PFSK-1 (cell line): ENCODE data around the gene ADGB.

Source experiments
- POLR2AphosphoS5 ChIP-seq: IDR thresholded peaks from 2 replicates; pipeline ENCODE4 v1.6.1; 2012; ENCODE audit warnings: low read depth, mild to moderate bottlenecking, control low read depth, low read length, moderate library complexity
- TAF1 ChIP-seq: IDR thresholded peaks from 2 replicates; pipeline ENCODE4 v1.6.1; 2012; ENCODE audit warnings: low read length, control low read depth, borderline replicate concordance; ENCODE audit not compliant: insufficient read depth
- TF ChIP-seq, protein P1 (sequence below), 2 experiments: IDR thresholded peaks; 2 replicates each; pipeline versions ENCODE4 v1.6.1 to v1.8.0; 2011 to 2012; ENCODE audit warnings: low read depth in 2 of 2, low read length in 2 of 2, control low read depth in 1 of 2, inconsistent platforms in 1 of 2, mild to moderate bottlenecking in 1 of 2, moderate library complexity in 1 of 2; ENCODE audit not compliant: insufficient read depth in 1 of 2

DNA sequence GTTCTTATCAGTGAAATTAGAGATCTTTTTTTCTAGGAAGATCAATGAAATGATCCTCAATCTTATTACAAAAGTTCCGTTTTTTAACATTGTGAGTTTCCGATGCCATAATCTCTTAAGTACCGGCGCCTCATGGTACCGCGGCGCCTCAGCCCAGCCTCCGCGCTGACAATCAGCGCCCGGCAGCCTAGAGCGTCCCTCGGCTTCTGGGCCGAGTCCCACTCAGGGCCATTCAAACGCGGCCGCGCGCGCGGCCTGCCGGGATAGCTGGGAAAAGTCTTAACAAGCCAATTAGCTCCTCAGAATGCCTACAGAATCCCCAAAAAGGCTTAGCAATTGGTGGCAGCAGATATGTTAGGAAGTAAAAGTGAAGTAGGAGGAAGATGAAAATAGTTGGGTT lies 204.8 kb downstream of the ADGB start:
- no peak for TF ChIP-seq POLR2AphosphoS5
- TF ChIP-seq TAF1 = no peak
- TF ChIP-seq, protein P1, sequence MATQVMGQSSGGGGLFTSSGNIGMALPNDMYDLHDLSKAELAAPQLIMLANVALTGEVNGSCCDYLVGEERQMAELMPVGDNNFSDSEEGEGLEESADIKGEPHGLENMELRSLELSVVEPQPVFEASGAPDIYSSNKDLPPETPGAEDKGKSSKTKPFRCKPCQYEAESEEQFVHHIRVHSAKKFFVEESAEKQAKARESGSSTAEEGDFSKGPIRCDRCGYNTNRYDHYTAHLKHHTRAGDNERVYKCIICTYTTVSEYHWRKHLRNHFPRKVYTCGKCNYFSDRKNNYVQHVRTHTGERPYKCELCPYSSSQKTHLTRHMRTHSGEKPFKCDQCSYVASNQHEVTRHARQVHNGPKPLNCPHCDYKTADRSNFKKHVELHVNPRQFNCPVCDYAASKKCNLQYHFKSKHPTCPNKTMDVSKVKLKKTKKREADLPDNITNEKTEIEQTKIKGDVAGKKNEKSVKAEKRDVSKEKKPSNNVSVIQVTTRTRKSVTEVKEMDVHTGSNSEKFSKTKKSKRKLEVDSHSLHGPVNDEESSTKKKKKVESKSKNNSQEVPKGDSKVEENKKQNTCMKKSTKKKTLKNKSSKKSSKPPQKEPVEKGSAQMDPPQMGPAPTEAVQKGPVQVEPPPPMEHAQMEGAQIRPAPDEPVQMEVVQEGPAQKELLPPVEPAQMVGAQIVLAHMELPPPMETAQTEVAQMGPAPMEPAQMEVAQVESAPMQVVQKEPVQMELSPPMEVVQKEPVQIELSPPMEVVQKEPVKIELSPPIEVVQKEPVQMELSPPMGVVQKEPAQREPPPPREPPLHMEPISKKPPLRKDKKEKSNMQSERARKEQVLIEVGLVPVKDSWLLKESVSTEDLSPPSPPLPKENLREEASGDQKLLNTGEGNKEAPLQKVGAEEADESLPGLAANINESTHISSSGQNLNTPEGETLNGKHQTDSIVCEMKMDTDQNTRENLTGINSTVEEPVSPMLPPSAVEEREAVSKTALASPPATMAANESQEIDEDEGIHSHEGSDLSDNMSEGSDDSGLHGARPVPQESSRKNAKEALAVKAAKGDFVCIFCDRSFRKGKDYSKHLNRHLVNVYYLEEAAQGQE (IDR thresholded peaks at IDR 0.05; ENCODE audit: insufficient read depth in 1 of 2, low read depth in 2 of 2, low read length in 2 of 2) = no peak
